GM21786 (cell line): ENCODE measurements around the gene FABP7.

Experiments used
- ATAC-seq: cut with Tn5 transposase; IDR thresholded peaks from one replicate; pipeline ENCODE4 v1.9.1; 2021; ENCODE audit not compliant: unreplicated experiment

The FABP7 gene

DNA sequence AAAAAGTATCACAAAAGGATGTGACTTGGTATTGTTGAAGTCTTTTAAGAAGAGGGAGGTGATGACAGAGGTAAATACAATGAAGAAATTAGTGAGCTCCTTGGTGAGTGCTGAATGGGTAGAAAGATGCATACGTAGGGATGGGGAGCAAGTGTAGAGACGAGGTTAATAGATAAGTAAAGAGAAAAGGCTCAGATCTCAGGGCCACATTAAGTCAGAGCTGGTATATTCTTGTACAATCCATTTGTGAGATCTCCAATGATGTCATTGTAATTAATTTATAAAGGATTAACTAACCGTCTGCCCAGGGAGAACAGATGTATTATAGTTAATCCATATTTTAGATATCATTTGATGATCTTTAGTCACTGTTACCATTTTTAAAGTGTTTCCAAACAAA, 52.9 kb downstream of the FABP7 start:
- ATAC-seq = no peak

GRCh38 chr6:122833021-122833491, 53.5 kb downstream of the FABP7 start:
- ATAC-seq = no peak
